EH (cell line): ENCODE measurements around the gene SSH3.

Source experiments
- DNase-seq: peaks from one replicate; pipeline ENCODE4 v3.0.0-alpha.2; 2015; ENCODE audit warnings: low read depth

Gene SSH3

GRCh38 chr11:67268081-67268961 is 35.0 kb upstream of the SSH3 start:
- DNase-seq = no peak

GRCh38 chr11:67268962-67269268 is 34.4 kb upstream of the SSH3 start:
- DNase-seq = no peak

GRCh38 chr11:67269401-67270255 is 33.7 kb upstream of the SSH3 start:
- no peak for DNase-seq

- DNase-seq = peak; percentile 37
Observed at GRCh38 chr11:67270256-67271204, 32.8 kb upstream of the SSH3 start.

- DNase-seq = no peak
Observed at GRCh38 chr11:67271205-67271540, 32.2 kb upstream of the SSH3 start.

GRCh38 chr11:67271541-67272284 is 31.6 kb upstream of the SSH3 start:
- DNase-seq = no peak

- no peak for DNase-seq
Observed at GRCh38 chr11:67272327-67273259, 30.7 kb upstream of the SSH3 start.

- DNase-seq = peak; percentile 50
Observed at GRCh38 chr11:67273260-67273990, 29.9 kb upstream of the SSH3 start.

- no peak for DNase-seq
Observed at GRCh38 chr11:67274768-67275605, 28.3 kb upstream of the SSH3 start.

GRCh38 chr11:67275606-67276409 is 27.5 kb upstream of the SSH3 start:
- no peak for DNase-seq

- DNase-seq = peak; percentile 57
Observed at GRCh38 chr11:67276781-67277230, 26.5 kb upstream of the SSH3 start.

GRCh38 chr11:67277231-67277961 is 25.9 kb upstream of the SSH3 start:
- DNase-seq = peak; percentile 74

GRCh38 chr11:67278135-67278938 is 25.0 kb upstream of the SSH3 start:
- no peak for DNase-seq

- DNase-seq = no peak
Observed at GRCh38 chr11:67278939-67279588, 24.3 kb upstream of the SSH3 start.

- no peak for DNase-seq
Observed at GRCh38 chr11:67279589-67280340, 23.6 kb upstream of the SSH3 start.
